ENCODE results near the gene ARHGAP4. TPM values are rescaled to one million over a fixed set of nuclear protein-coding genes. Genes with fewer than 3 reads are reported as not detected.

ARHGAP4 gene
- total RNA-seq, 1 experiment from 2014 or later: 67.4 TPM

DNA sequence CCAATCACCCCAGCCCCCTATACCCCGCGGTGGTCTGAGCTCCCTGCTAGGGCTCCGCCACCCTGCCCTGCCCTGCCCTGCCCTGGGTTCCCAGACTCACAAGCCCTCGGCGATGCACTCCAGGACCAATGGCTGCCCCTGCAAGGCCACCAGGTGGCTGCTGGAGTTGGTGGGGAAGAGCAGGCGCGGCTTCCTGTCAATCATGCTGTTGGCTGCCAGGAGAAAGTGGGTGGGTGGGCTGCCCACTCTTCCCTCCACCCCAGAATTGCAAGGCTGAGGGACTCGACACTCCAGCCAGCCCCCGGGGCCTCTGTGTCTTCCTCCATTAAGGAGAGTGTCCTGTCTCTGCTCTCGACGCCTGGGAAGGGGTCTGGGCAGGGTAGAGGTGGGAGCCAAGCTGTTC is 55.8 kb downstream of the ARHGAP4 start:
- POLR2A ChIA-PET: no interaction called here
- CTCF ChIA-PET: no interaction called here

More for the DNA sequence above, 55.8 kb downstream of the ARHGAP4 start:
- Histone ChIP-seq H3K79me2 (ENCODE audit: insufficient read depth, low read length) (no peaks in the 10 kb centered on the region), H3K27me3 (ENCODE audit: insufficient read depth, low read length) (no peaks in the 10 kb centered on the region), H3K36me3 (ENCODE audit: control insufficient read depth in 1 of 2, insufficient read depth in 2 of 2, low read length in 2 of 2) (no peaks in the 10 kb centered on the region), H3K9ac (ENCODE audit: low read length) (no peak overlapping the region), H3K9me2 (ENCODE audit: insufficient read depth) (no peaks in the 10 kb centered on the region), H4K20me1 (ENCODE audit: insufficient read depth) (no peaks in the 10 kb centered on the region), H3K4me2 (ENCODE audit: low read length) (no peak overlapping the region), H3K4me3 (replicated peaks in 1 of 2; ENCODE audit: low read depth in 1 of 2, low read length in 2 of 2) (no peak overlapping the region), H3K4me1 (ENCODE audit: control insufficient read depth in 1 of 2, insufficient read depth in 2 of 2, low read length in 2 of 2) (no peaks in the 10 kb centered on the region), H3K27ac (ENCODE audit: low read depth, low read length) (no peak overlapping the region), H2AFZ (ENCODE audit: low read depth, low read length, poor library complexity, severe bottlenecking) (no peak overlapping the region), H3K9me3 (ENCODE audit: control insufficient read depth in 1 of 2, insufficient read depth in 1 of 2, low read depth in 1 of 2, low read length in 2 of 2) (no peaks in the 10 kb centered on the region)
- ATAC-seq: no peak
- intact Hi-C loops (cut with micrococcal nuclease): no loop called here
- RAD21 ChIA-PET (ENCODE audit: low non-redundant PET in 1 of 2, low total read pairs in 2 of 2, uncharacterized antibody in 2 of 2, unreplicated experiment in 2 of 2): no interaction called here
- BruUV-seq (replicated peaks): no TSS peak
- TF ChIP-seq SRF (IDR thresholded peaks at IDR 0.05; ENCODE audit: low read depth): no peak
- TF ChIP-seq FOSL1 (IDR thresholded peaks at IDR 0.05; ENCODE audit: low read depth): no peak
- TF ChIP-seq EZH2phosphoT487 (IDR thresholded peaks at IDR 0.05; ENCODE audit: borderline replicate concordance): no peak
- TF ChIP-seq, protein P1, sequence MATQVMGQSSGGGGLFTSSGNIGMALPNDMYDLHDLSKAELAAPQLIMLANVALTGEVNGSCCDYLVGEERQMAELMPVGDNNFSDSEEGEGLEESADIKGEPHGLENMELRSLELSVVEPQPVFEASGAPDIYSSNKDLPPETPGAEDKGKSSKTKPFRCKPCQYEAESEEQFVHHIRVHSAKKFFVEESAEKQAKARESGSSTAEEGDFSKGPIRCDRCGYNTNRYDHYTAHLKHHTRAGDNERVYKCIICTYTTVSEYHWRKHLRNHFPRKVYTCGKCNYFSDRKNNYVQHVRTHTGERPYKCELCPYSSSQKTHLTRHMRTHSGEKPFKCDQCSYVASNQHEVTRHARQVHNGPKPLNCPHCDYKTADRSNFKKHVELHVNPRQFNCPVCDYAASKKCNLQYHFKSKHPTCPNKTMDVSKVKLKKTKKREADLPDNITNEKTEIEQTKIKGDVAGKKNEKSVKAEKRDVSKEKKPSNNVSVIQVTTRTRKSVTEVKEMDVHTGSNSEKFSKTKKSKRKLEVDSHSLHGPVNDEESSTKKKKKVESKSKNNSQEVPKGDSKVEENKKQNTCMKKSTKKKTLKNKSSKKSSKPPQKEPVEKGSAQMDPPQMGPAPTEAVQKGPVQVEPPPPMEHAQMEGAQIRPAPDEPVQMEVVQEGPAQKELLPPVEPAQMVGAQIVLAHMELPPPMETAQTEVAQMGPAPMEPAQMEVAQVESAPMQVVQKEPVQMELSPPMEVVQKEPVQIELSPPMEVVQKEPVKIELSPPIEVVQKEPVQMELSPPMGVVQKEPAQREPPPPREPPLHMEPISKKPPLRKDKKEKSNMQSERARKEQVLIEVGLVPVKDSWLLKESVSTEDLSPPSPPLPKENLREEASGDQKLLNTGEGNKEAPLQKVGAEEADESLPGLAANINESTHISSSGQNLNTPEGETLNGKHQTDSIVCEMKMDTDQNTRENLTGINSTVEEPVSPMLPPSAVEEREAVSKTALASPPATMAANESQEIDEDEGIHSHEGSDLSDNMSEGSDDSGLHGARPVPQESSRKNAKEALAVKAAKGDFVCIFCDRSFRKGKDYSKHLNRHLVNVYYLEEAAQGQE (IDR thresholded peaks at IDR 0.05; ENCODE audit: low read depth): no peak
- no peak for TF ChIP-seq POLR2AphosphoS5 (IDR thresholded peaks at IDR 0.05; ENCODE audit: low read depth, low read length)
- TF ChIP-seq YY1 (IDR thresholded peaks at IDR 0.05; ENCODE audit: extremely low read depth, insufficient replicate concordance, low read depth, low read length): no peak
- TF ChIP-seq EGR1 (IDR thresholded peaks at IDR 0.05; ENCODE audit: low read depth): no peak
- no peak for TF ChIP-seq CBX3 (IDR thresholded peaks at IDR 0.05; ENCODE audit: low read depth)
- TF ChIP-seq, protein P2, sequence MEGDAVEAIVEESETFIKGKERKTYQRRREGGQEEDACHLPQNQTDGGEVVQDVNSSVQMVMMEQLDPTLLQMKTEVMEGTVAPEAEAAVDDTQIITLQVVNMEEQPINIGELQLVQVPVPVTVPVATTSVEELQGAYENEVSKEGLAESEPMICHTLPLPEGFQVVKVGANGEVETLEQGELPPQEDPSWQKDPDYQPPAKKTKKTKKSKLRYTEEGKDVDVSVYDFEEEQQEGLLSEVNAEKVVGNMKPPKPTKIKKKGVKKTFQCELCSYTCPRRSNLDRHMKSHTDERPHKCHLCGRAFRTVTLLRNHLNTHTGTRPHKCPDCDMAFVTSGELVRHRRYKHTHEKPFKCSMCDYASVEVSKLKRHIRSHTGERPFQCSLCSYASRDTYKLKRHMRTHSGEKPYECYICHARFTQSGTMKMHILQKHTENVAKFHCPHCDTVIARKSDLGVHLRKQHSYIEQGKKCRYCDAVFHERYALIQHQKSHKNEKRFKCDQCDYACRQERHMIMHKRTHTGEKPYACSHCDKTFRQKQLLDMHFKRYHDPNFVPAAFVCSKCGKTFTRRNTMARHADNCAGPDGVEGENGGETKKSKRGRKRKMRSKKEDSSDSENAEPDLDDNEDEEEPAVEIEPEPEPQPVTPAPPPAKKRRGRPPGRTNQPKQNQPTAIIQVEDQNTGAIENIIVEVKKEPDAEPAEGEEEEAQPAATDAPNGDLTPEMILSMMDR (IDR thresholded peaks at IDR 0.05 in 2 of 3, conservative IDR thresholded peaks at IDR 0.05 in 1 of 3; ENCODE audit: borderline replicate concordance in 1 of 3, insufficient read depth in 1 of 3, low read depth in 2 of 3, low read length in 2 of 3): no peak
- DNase-seq (ENCODE audit: low read depth, low spot score): no peak
